H9 (cell line): ENCODE data around the gene PEX14. TPM values are rescaled to one million over a fixed set of nuclear protein-coding genes. Genes with fewer than 3 reads are reported as not detected.

Source experiments
- DNase-seq: peaks from one replicate; pipeline ENCODE4 v3.0.0-alpha.2; 2017
- H2AFZ ChIP-seq: one replicate; pipeline ENCODE4 v1.6.1; 2013; ENCODE audit warnings: mild to moderate bottlenecking, low read length, control low read depth, moderate library complexity
- H2AK5ac ChIP-seq: 2 replicates; pipeline ENCODE4 v1.6.1; 2013; ENCODE audit warnings: low read length, control low read depth, mixed read lengths; ENCODE audit not compliant: insufficient read length
- H2BK120ac ChIP-seq: one replicate; pipeline ENCODE4 v1.6.1; 2013; ENCODE audit warnings: low read depth, mild to moderate bottlenecking, low read length, control low read depth, inconsistent platforms; ENCODE audit not compliant: poor library complexity, severe bottlenecking
- H2BK12ac ChIP-seq: 2 replicates; pipeline ENCODE4 v1.6.1; 2013; ENCODE audit warnings: low read length, control low read depth, mixed read lengths, low read depth; ENCODE audit not compliant: insufficient read length
- H2BK15ac ChIP-seq: 2 replicates; pipeline ENCODE4 v1.6.1; 2013; ENCODE audit warnings: low read depth, low read length, control low read depth
- H2BK20ac ChIP-seq: one replicate; pipeline ENCODE4 v1.6.1; 2013; ENCODE audit warnings: low read depth, mild to moderate bottlenecking, low read length, control low read depth, inconsistent platforms; ENCODE audit not compliant: poor library complexity, severe bottlenecking
- H2BK5ac ChIP-seq: 2 replicates; pipeline ENCODE4 v1.6.1; 2013; ENCODE audit warnings: low read length, control low read depth, mixed read lengths; ENCODE audit not compliant: insufficient read length
- H3K14ac ChIP-seq: 2 replicates; pipeline ENCODE4 v1.6.1; 2013; ENCODE audit warnings: low read length, control low read depth; ENCODE audit not compliant: insufficient read depth
- H3K18ac ChIP-seq: 2 replicates; pipeline ENCODE4 v1.6.1; 2013; ENCODE audit warnings: low read depth, mild to moderate bottlenecking, mixed read lengths, low read length, control low read depth; ENCODE audit not compliant: insufficient read length
- H3K23ac ChIP-seq: 2 replicates; pipeline ENCODE4 v1.6.1; 2013; ENCODE audit warnings: low read length, control low read depth, mixed read lengths, low read depth; ENCODE audit not compliant: insufficient read length
- H3K23me2 ChIP-seq: 2 replicates; pipeline ENCODE4 v1.6.1; 2013; ENCODE audit warnings: low read depth, mild to moderate bottlenecking, mixed read lengths, low read length, control low read depth; ENCODE audit not compliant: insufficient read length, poor library complexity, severe bottlenecking
- H3K27ac ChIP-seq: 2 replicates; pipeline ENCODE4 v1.5.1; 2013; ENCODE audit warnings: low read length, control low read depth, mixed read lengths, low read depth; ENCODE audit not compliant: insufficient read length
- H3K27me3 ChIP-seq: 2 replicates; pipeline ENCODE4 v1.6.1; 2013; ENCODE audit warnings: low read length, control low read depth, inconsistent platforms; ENCODE audit not compliant: insufficient read depth
- H3K4ac ChIP-seq: 2 replicates; pipeline ENCODE4 v1.6.1; 2013; ENCODE audit warnings: low read depth, mild to moderate bottlenecking, control low read depth, inconsistent platforms, low read length, moderate library complexity
- H3K4me1 ChIP-seq: 2 replicates; pipeline ENCODE4 v1.6.1; 2013; ENCODE audit warnings: low read length, control low read depth, inconsistent platforms; ENCODE audit not compliant: insufficient read depth
- H3K4me2 ChIP-seq: 2 replicates; pipeline ENCODE4 v1.6.1; 2013; ENCODE audit warnings: low read length, control low read depth, mixed read lengths; ENCODE audit not compliant: insufficient read length, insufficient read depth
- H3K56ac ChIP-seq: 2 replicates; pipeline ENCODE4 v1.6.1; 2013; ENCODE audit warnings: low read depth, mild to moderate bottlenecking, mixed read lengths, low read length, control low read depth; ENCODE audit not compliant: insufficient read length
- H3K79me1 ChIP-seq: 2 replicates; pipeline ENCODE4 v1.6.1; 2013; ENCODE audit warnings: low read depth, mild to moderate bottlenecking, moderate library complexity, low read length, control low read depth, inconsistent platforms; ENCODE audit not compliant: insufficient read depth, poor library complexity, severe bottlenecking
- H3K79me2 ChIP-seq: 2 replicates; pipeline ENCODE4 v1.6.1; 2013; ENCODE audit warnings: low read length, control low read depth, inconsistent platforms; ENCODE audit not compliant: insufficient read depth
- H3K9ac ChIP-seq: 2 replicates; pipeline ENCODE4 v1.6.1; 2013; ENCODE audit warnings: low read length, control low read depth, mixed read lengths; ENCODE audit not compliant: insufficient read length; ENCODE audit errors: extremely low read depth
- H3K9me3 ChIP-seq: one replicate; pipeline ENCODE4 v1.6.1; 2013; ENCODE audit warnings: low read depth, low read length, inconsistent platforms; ENCODE audit not compliant: control insufficient read depth
- H3T11ph ChIP-seq: one replicate; pipeline ENCODE4 v1.6.1; 2013; ENCODE audit warnings: mild to moderate bottlenecking, low read length, control low read depth, inconsistent platforms
- H4K20me1 ChIP-seq: one replicate; pipeline ENCODE4 v1.6.1; 2013; ENCODE audit not compliant: control insufficient read depth, insufficient read length, insufficient read depth
- H4K5ac ChIP-seq: 2 replicates; pipeline ENCODE4 v1.6.1; 2013; ENCODE audit warnings: low read depth, mild to moderate bottlenecking, mixed read lengths, low read length, control low read depth; ENCODE audit not compliant: insufficient read length
- H4K8ac ChIP-seq: replicated peaks from 2 replicates; pipeline ENCODE4 v1.6.1; 2013; ENCODE audit warnings: low read length, control low read depth, mixed read lengths, low read depth; ENCODE audit not compliant: insufficient read length
- H4K91ac ChIP-seq: 2 replicates; pipeline ENCODE4 v1.6.1; 2013; ENCODE audit warnings: low read depth, mild to moderate bottlenecking, moderate library complexity, mixed read lengths, low read length, control low read depth; ENCODE audit not compliant: insufficient read length
- H3K27ac Mint-ChIP-seq, 3 experiments: 2 replicates in 2 of 3; 3 replicates in 1 of 3; pipeline ENCODE4 v1.8.0; 2020 to 2021; ENCODE audit warnings: mixed read lengths in 3 of 3, mild to moderate bottlenecking in 1 of 3, moderate library complexity in 1 of 3
- H3K27me3 Mint-ChIP-seq: 2 replicates; pipeline ENCODE4 v1.8.0; 2021; ENCODE audit warnings: low read depth, mild to moderate bottlenecking, moderate library complexity, mixed read lengths
- H3K36me3 Mint-ChIP-seq, 3 experiments: 2 replicates in 2 of 3; 3 replicates in 1 of 3; pipeline ENCODE4 v1.8.0; 2020 to 2021; ENCODE audit warnings: low read depth in 3 of 3, mixed read lengths in 3 of 3; ENCODE audit not compliant: insufficient read depth in 1 of 3
- H3K4me1 Mint-ChIP-seq, 2 experiments: 2 replicates each; pipeline ENCODE4 v1.8.0; 2020; ENCODE audit warnings: mixed read lengths in 2 of 2
- H3K4me3 Mint-ChIP-seq, 2 experiments: 2 replicates in 1 of 2; 3 replicates in 1 of 2; pipeline ENCODE4 v1.8.0; 2020 to 2021; ENCODE audit warnings: mild to moderate bottlenecking in 2 of 2, mixed read lengths in 2 of 2, moderate library complexity in 1 of 2
- H3K9me3 Mint-ChIP-seq, 2 experiments: 2 replicates in 1 of 2; 3 replicates in 1 of 2; pipeline ENCODE4 v1.8.0; 2020; ENCODE audit warnings: mild to moderate bottlenecking in 2 of 2, mixed read lengths in 2 of 2, moderate library complexity in 1 of 2
- CTCF ChIP-seq: fragments of 200-600 bp; sonication (generic); conservative IDR thresholded peaks from 3 replicates; pipeline ENCODE4 v1.8.0; 2021; ENCODE audit warnings: antibody characterized with exemption, mild to moderate bottlenecking
- WGBS: extraction: QIAGEN DNeasy Blood & Tissue Kit; methylation state at CpG from one replicate; pipeline ENCODE4 v1.1.7; 2013; ENCODE audit warnings: missing lambda C conversion rate, low lambda C conversion rate, mixed read lengths; ENCODE audit not compliant: insufficient read length; ENCODE audit errors: extremely low coverage; 5-methylcytosine and 5-hydroxymethylcytosine counted together
- total RNA-seq: library from RNA; stranded (reverse); gene quantifications from 2 replicates; pipeline ENCODE4 v1.2.1, GENCODE V29; 2021

Gene PEX14
- total RNA-seq, 1 experiment from 2014 or later = 23.9 TPM

- Mint-ChIP-seq H3K36me3 (no peaks in the 10 kb centered on the region), H3K4me3 (no peak overlapping the region), H3K27ac (no peak overlapping the region), H3K4me1 (peaks cover 0 to 21% of the 10 kb centered on the region in 2 experiments; a peak in 2 of 4 replicates), H3K27me3 (peaks cover 30% of the 10 kb centered on the region), H3K9me3 (no peaks in the 10 kb centered on the region)
- no peak overlapping the region for H2BK120ac ChIP-seq
- no peak overlapping the region for H3T11ph ChIP-seq
- no peak overlapping the region for H3K14ac ChIP-seq
- H3K4me2 ChIP-seq = peak overlapping the region; percentile 30
- no peak overlapping the region for H4K5ac ChIP-seq
- no peak overlapping the region for H2BK15ac ChIP-seq
- H3K27ac ChIP-seq = no peak overlapping the region
- H3K9ac ChIP-seq = no peak overlapping the region
- H3K4me1 ChIP-seq = no peaks in the 10 kb centered on the region
- TF ChIP-seq CTCF = no peak
- H2BK5ac ChIP-seq = no peak overlapping the region
- H4K8ac ChIP-seq = no peak overlapping the region
- no peak overlapping the region for H2BK12ac ChIP-seq
- no peak overlapping the region for H3K23ac ChIP-seq
- no peak overlapping the region for H3K18ac ChIP-seq
- no peak overlapping the region for H3K4ac ChIP-seq
- no peak overlapping the region for H2AFZ ChIP-seq
- WGBS = no CpG with 5 or more reads among the region's 57 CpGs
- H3K56ac ChIP-seq = no peak overlapping the region
- no peaks in the 10 kb centered on the region for H3K9me3 ChIP-seq
- H4K20me1 ChIP-seq = no peaks in the 10 kb centered on the region
- H3K23me2 ChIP-seq = no peaks in the 10 kb centered on the region
- no peaks in the 10 kb centered on the region for H3K79me2 ChIP-seq
- H2BK20ac ChIP-seq = no peak overlapping the region
- H4K91ac ChIP-seq = no peak overlapping the region
- peaks cover 7% of the 10 kb centered on the region; the same call in 1 of the 2 replicates for H3K27me3 ChIP-seq
- H3K79me1 ChIP-seq = no peaks in the 10 kb centered on the region
- no peak for DNase-seq
- no peak overlapping the region for H2AK5ac ChIP-seq
Observed at GRCh38 chr1:10638559-10639005, 163.8 kb downstream of the PEX14 start.
